SJCRH30 (cell line): ENCODE measurements around the gene PBX3. TPM values are rescaled to one million over a fixed set of nuclear protein-coding genes. Genes with fewer than 3 reads are reported as not detected.

Experiments used
- DNase-seq, 2 experiments: peaks; one replicate each; pipeline ENCODE4 v3.0.0-alpha.2; 2015 to 2020
- H3K27ac ChIP-seq: fragments of 250-450 bp; sonication (Bioruptor Pico); 2 replicates; pipeline ENCODE4 v1.5.1; 2020; ENCODE audit warnings: mild to moderate bottlenecking, moderate library complexity
- H3K27me3 ChIP-seq: fragments of 250-450 bp; sonication (Bioruptor Pico); 2 replicates; pipeline ENCODE4 v1.5.1; 2020; ENCODE audit warnings: mild to moderate bottlenecking, moderate library complexity
- H3K36me3 ChIP-seq: fragments of 250-450 bp; sonication (Bioruptor Pico); 2 replicates; pipeline ENCODE4 v1.5.1; 2020; ENCODE audit warnings: mild to moderate bottlenecking, moderate library complexity
- H3K4me1 ChIP-seq: fragments of 250-450 bp; sonication (Bioruptor Pico); 2 replicates; pipeline ENCODE4 v1.5.1; 2020; ENCODE audit warnings: mild to moderate bottlenecking, moderate library complexity
- H3K4me3 ChIP-seq: fragments of 250-450 bp; sonication (Bioruptor Pico); 2 replicates; pipeline ENCODE4 v1.5.1; 2020; ENCODE audit warnings: mild to moderate bottlenecking, moderate library complexity
- H3K9me3 ChIP-seq: fragments of 250-450 bp; sonication (Bioruptor Pico); replicated peaks from 2 replicates; pipeline ENCODE4 v1.5.1; 2020; ENCODE audit warnings: mild to moderate bottlenecking, moderate library complexity
- total RNA-seq: library from RNA; depleted of rRNA; stranded (reverse); fragments of >200 nt; shearing (Covaris generic); gene quantifications from 2 replicates; pipeline ENCODE4 v1.2.3, GENCODE V29; 2014; rRNA removed

Gene PBX3
- total RNA-seq, 1 experiment from 2014 or later, result 75.9 TPM

GRCh38 chr9:126016579-126017290, 269.6 kb downstream of the PBX3 start:
- H3K27me3 ChIP-seq, result 0 out of 2 replicates have a peak, but pooled peaks cover 3% of the 10 kb centered on the region
- no peak overlapping the region for H3K4me3 ChIP-seq
- no peaks in the 10 kb centered on the region for H3K4me1 ChIP-seq

More at GRCh38 chr9:126016579-126017290, 269.6 kb downstream of the PBX3 start:
- no peaks in the 10 kb centered on the region for H3K36me3 ChIP-seq
- no peaks in the 10 kb centered on the region for H3K9me3 ChIP-seq
- DNase-seq, result no peak
- no peak overlapping the region for H3K27ac ChIP-seq

Other genes with a start within 250 kb of the PBX3 start
- gene MAPKAP1, start 40.2 kb upstream of the PBX3 start, total RNA-seq, result 103 and 109 TPM in 2 replicates